Effector memory CD4-positive, alpha-beta T cell (primary cell): Measurements from ENCODE around the gene ZNF860.

Experiments used
- DNase-seq, 3 donors: peaks; one replicate each; pipeline ENCODE4 v3.0.0-alpha.2; 2020
- H3K27ac ChIP-seq: 2 replicates; pipeline ENCODE4 v1.7.0; 2013; ENCODE audit warnings: mild to moderate bottlenecking, low read length, moderate library complexity; ENCODE audit not compliant: insufficient read depth, poor library complexity, severe bottlenecking
- H3K27me3 ChIP-seq: replicated peaks from 2 replicates; pipeline ENCODE4 v1.7.0; 2013; ENCODE audit warnings: mild to moderate bottlenecking, low read length; ENCODE audit not compliant: insufficient read depth, control insufficient read depth, poor library complexity, severe bottlenecking
- H3K36me3 ChIP-seq: 2 replicates; pipeline ENCODE4 v1.7.0; 2013; ENCODE audit warnings: mild to moderate bottlenecking, low read length, moderate library complexity; ENCODE audit not compliant: control insufficient read depth, insufficient read depth
- H3K4me1 ChIP-seq: 2 replicates; pipeline ENCODE4 v1.7.0; 2013; ENCODE audit warnings: low read length, mild to moderate bottlenecking; ENCODE audit not compliant: control insufficient read depth, insufficient read depth, poor library complexity, severe bottlenecking
- H3K4me3 ChIP-seq: 2 replicates; pipeline ENCODE4 v1.7.0; 2013; ENCODE audit warnings: low read length, low read depth, mild to moderate bottlenecking; ENCODE audit not compliant: insufficient read depth, poor library complexity, severe bottlenecking
- H3K9me3 ChIP-seq: 2 replicates; pipeline ENCODE4 v1.7.0; 2013; ENCODE audit warnings: mild to moderate bottlenecking, low read length, moderate library complexity; ENCODE audit not compliant: control insufficient read depth

Gene ZNF860

GRCh38 chr3:31959951-31960792 is 21.4 kb upstream of the ZNF860 start:
- Histone ChIP-seq H3K4me1 (no peaks in the 10 kb centered on the region), H3K27me3 (no peaks in the 10 kb centered on the region), H3K4me3 (no peak overlapping the region), H3K27ac (no peak overlapping the region), H3K9me3 (peaks cover 6% of the 10 kb centered on the region), H3K36me3 (no peaks in the 10 kb centered on the region)
- DNase-seq = no peak

GRCh38 chr3:31960793-31961431 is 20.6 kb upstream of the ZNF860 start:
- H3K9me3 ChIP-seq = no peaks in the 10 kb centered on the region
- no peak overlapping the region for H3K4me3 ChIP-seq
- H3K27me3 ChIP-seq = no peaks in the 10 kb centered on the region
- no peaks in the 10 kb centered on the region for H3K36me3 ChIP-seq
- no peaks in the 10 kb centered on the region for H3K4me1 ChIP-seq
- no peak overlapping the region for H3K27ac ChIP-seq
- DNase-seq = no peak

GRCh38 chr3:31962801-31963205 is 18.7 kb upstream of the ZNF860 start:
- H3K9me3 ChIP-seq = no peaks in the 10 kb centered on the region
- no peak for DNase-seq
- H3K27me3 ChIP-seq = no peaks in the 10 kb centered on the region
- H3K27ac ChIP-seq = no peak overlapping the region
- H3K36me3 ChIP-seq = no peaks in the 10 kb centered on the region
- H3K4me1 ChIP-seq = no peaks in the 10 kb centered on the region
- no peak overlapping the region for H3K4me3 ChIP-seq

- DNase-seq = no peak
- no peaks in the 10 kb centered on the region for H3K9me3 ChIP-seq
- no peaks in the 10 kb centered on the region for H3K4me1 ChIP-seq
- H3K4me3 ChIP-seq = no peak overlapping the region
- no peak overlapping the region for H3K27ac ChIP-seq
- no peaks in the 10 kb centered on the region for H3K36me3 ChIP-seq
- no peaks in the 10 kb centered on the region for H3K27me3 ChIP-seq
These were observed 14.5 kb upstream of the ZNF860 start for GRCh38 chr3:31966978-31967591.

GRCh38 chr3:31967592-31967991 is 14.0 kb upstream of the ZNF860 start:
- H3K9me3 ChIP-seq = no peaks in the 10 kb centered on the region
- no peak for DNase-seq
- H3K27ac ChIP-seq = no peak overlapping the region
- no peak overlapping the region for H3K4me3 ChIP-seq
- no peaks in the 10 kb centered on the region for H3K36me3 ChIP-seq
- H3K4me1 ChIP-seq = no peaks in the 10 kb centered on the region
- H3K27me3 ChIP-seq = no peaks in the 10 kb centered on the region

- Histone ChIP-seq H3K4me1 (no peaks in the 10 kb centered on the region), H3K36me3 (no peaks in the 10 kb centered on the region), H3K9me3 (no peaks in the 10 kb centered on the region), H3K27ac (no peak overlapping the region), H3K4me3 (no peak overlapping the region), H3K27me3 (no peaks in the 10 kb centered on the region)
- DNase-seq = no peak
These were observed 13.1 kb upstream of the ZNF860 start for GRCh38 chr3:31968369-31968926.

GRCh38 chr3:31968927-31969418 is 12.6 kb upstream of the ZNF860 start:
- no peak overlapping the region for H3K27ac ChIP-seq
- no peak for DNase-seq
- H3K9me3 ChIP-seq = no peaks in the 10 kb centered on the region
- H3K27me3 ChIP-seq = no peaks in the 10 kb centered on the region
- no peak overlapping the region for H3K4me3 ChIP-seq
- no peaks in the 10 kb centered on the region for H3K4me1 ChIP-seq
- no peaks in the 10 kb centered on the region for H3K36me3 ChIP-seq

- no peaks in the 10 kb centered on the region for H3K4me1 ChIP-seq
- H3K4me3 ChIP-seq = no peak overlapping the region
- H3K27me3 ChIP-seq = no peaks in the 10 kb centered on the region
- DNase-seq = no peak
- H3K36me3 ChIP-seq = no peaks in the 10 kb centered on the region
- H3K9me3 ChIP-seq = no peaks in the 10 kb centered on the region
- H3K27ac ChIP-seq = no peak overlapping the region
These were observed 9.9 kb upstream of the ZNF860 start for GRCh38 chr3:31971607-31972006.

GRCh38 chr3:31973081-31973480 is 8.5 kb upstream of the ZNF860 start:
- no peak for DNase-seq
- no peaks in the 10 kb centered on the region for H3K36me3 ChIP-seq
- no peaks in the 10 kb centered on the region for H3K4me1 ChIP-seq
- no peaks in the 10 kb centered on the region for H3K9me3 ChIP-seq
- no peak overlapping the region for H3K4me3 ChIP-seq
- H3K27ac ChIP-seq = no peak overlapping the region
- H3K27me3 ChIP-seq = no peaks in the 10 kb centered on the region

GRCh38 chr3:31973837-31974236 is 7.7 kb upstream of the ZNF860 start:
- Histone ChIP-seq H3K36me3 (no peaks in the 10 kb centered on the region), H3K27me3 (peaks cover 4% of the 10 kb centered on the region), H3K4me1 (no peaks in the 10 kb centered on the region), H3K9me3 (no peaks in the 10 kb centered on the region), H3K4me3 (no peak overlapping the region), H3K27ac (no peak overlapping the region)
- no peak for DNase-seq
